HTR-8/SVneo (cell line): ENCODE results near the gene PLEKHM2.
"Not testable (repeated sequence)": the region's sequence is repeated elsewhere in the genome, so short reads cannot be mapped to it uniquely, and the experiment has no call there.

ENCODE experiments used
- DNase-seq: peaks from one replicate; pipeline ENCODE4 v3.0.0; 2011; ENCODE audit warnings: low spot score, mixed read lengths; ENCODE audit not compliant: insufficient read length
- FAIRE-seq: peaks from 2 replicates; lab custom pipeline; 2011; peaks lifted over from hg19 to GRCh38; lab: Jason Lieb, UNC

Gene PLEKHM2

GRCh38 chr1:15684042-15684461 is at the start of gene PLEKHM2:
TSS of gene PLEKHM2 (plus strand) at chr1:15684320. CDS start at chr1:15684559, 239 bp downstream.
- FAIRE-seq, result peak; percentile 20

GRCh38 chr1:15636436-15636835 is 47.7 kb upstream of the PLEKHM2 start:
- no peak for FAIRE-seq
- no peak for DNase-seq

More at GRCh38 chr1:15684042-15684461, at the start of gene PLEKHM2:
- DNase-seq, result peak; percentile 44

- no peak for DNase-seq
- FAIRE-seq, result no peak
Measured at GRCh38 chr1:15637826-15638225, 46.3 kb upstream of the PLEKHM2 start.

GRCh38 chr1:15639262-15639661 is 44.9 kb upstream of the PLEKHM2 start:
- FAIRE-seq, result no peak
- DNase-seq, result no peak

- no peak for FAIRE-seq
- no peak for DNase-seq
Measured at GRCh38 chr1:15639931-15640330, 44.2 kb upstream of the PLEKHM2 start.

GRCh38 chr1:15640667-15641066 is 43.5 kb upstream of the PLEKHM2 start:
- no peak for DNase-seq
- no peak for FAIRE-seq

GRCh38 chr1:15649937-15650336 is 34.2 kb upstream of the PLEKHM2 start:
- DNase-seq (no peak), FAIRE-seq (no peak)

- FAIRE-seq, result no peak
Measured at GRCh38 chr1:15650433-15650832, 33.7 kb upstream of the PLEKHM2 start.

DNA sequence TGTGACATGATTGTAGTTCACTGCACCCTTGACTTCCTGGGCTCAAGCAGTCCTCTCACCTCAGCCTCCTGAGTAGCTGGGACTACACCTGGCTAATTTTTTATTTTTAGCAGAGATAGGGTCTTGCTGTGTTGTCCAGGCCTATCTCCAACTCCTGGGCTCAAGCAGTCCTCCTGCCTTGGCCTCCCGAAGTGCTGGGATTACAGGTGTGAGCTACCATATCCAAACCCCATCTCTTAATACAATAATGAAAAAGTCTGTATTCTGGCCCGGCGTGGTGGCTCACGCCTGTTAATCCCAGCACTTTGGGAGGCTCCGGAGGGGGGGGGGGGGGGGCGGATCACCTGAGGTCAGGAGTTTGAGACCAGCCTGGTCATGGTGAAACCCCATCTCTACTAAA is 32.0 kb upstream of the PLEKHM2 start:
- DNase-seq, FAIRE-seq: not testable (repeated sequence)

More at GRCh38 chr1:15650433-15650832, 33.7 kb upstream of the PLEKHM2 start:
- DNase-seq, result no peak

DNA sequence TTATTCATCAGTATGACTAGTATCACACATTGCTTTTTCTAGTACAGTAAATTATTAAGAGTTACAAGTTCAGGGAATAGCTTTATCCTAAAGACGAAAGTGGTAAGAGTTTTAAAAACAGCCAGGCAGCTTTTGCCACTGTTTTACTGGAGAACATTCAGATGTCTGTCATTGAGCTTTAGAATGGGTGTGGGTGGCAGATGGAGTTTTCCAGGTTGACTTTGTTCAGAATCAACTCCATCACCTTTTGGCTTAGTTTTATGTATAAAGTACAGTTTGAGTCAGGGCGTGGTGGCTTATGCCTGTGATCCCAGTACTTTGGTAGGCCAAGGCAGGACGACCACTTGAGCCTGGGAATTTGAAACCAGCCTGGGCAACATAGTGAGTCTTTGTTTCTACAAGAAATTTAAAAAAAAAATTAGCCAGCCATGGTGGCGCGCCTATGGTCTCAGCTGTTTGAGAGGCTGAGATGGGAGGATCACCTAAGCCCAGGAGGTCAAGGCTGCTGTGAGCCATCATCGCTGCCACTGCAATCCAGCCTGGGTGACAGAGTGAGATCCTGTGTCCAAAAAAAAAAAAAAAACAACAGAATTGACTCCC is 29.9 kb upstream of the PLEKHM2 start:
- FAIRE-seq (no peak), DNase-seq (no peak)

DNA sequence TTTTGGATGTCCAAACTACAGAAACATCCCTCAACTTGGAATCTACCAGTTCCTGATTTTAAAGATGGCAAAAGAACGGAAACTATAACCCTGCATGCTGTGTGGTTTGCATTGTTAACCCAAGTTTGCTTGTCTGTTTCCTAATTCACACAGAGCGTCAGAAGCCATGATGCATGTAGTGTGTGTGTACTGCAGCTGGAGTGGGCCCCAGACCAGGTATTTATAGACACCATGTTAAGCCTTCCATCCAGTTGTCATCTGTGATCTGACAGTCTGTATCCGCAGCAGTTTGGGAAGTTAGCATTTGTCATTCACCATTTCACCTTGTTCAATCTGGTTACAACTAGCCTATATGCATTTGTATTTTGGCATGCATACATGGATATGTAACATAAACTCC is 27.7 kb upstream of the PLEKHM2 start:
- FAIRE-seq (no peak), DNase-seq (no peak)

GRCh38 chr1:15657021-15657420 is 27.1 kb upstream of the PLEKHM2 start:
- FAIRE-seq (no peak), DNase-seq (no peak)

GRCh38 chr1:15660151-15660550 is 24.0 kb upstream of the PLEKHM2 start:
- DNase-seq, result no peak
- no peak for FAIRE-seq

GRCh38 chr1:15662477-15662876 is 21.6 kb upstream of the PLEKHM2 start:
- FAIRE-seq (no peak), DNase-seq (no peak)

DNA sequence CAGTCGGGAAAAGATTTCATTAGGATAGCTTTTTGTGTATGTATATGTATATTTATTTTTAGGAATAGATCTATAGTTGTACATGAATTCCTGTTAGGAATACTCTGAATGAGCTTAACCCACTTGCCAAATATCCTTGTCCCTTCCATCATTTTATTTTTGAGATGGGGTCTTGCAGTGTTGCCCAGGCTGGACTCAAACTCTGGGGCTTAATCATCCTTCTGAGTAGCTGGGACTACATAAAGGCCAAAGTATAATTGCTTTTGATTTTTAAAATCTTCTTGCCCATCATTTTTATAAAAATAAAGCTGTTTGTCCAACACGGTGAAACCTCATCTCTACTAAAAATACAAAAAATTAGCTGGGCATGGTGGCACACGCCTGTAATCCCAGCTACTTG is 20.2 kb upstream of the PLEKHM2 start:
- no peak for DNase-seq
- FAIRE-seq, result no peak

DNA sequence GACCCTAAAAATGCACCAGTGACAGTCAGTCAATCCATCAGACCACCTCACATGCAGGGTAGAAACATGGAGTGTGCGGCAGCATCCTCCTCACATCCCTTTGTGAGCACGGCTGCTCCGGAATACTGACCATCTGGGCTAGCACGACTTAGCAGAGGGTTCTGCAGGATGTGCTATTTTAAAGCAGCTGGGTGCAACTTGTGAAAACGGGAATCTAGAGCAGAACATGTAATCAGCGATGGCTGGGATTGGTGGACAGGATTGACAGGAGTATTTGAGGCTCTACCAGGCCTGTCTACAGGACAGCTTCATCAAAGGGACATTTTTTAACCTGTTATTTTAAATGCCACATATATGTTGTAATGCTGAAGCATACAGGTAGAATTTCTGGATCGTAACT is 16.8 kb upstream of the PLEKHM2 start:
- no peak for FAIRE-seq
- DNase-seq, result no peak

- FAIRE-seq (no peak), DNase-seq (no peak)
Measured at GRCh38 chr1:15668089-15668754, 15.9 kb upstream of the PLEKHM2 start.

- no peak for DNase-seq
- no peak for FAIRE-seq
Measured at GRCh38 chr1:15669074-15669473, 15.0 kb upstream of the PLEKHM2 start.

- FAIRE-seq (no peak), DNase-seq (no peak)
Measured at GRCh38 chr1:15669864-15670263, 14.3 kb upstream of the PLEKHM2 start.

GRCh38 chr1:15671430-15671829 is 12.7 kb upstream of the PLEKHM2 start:
- FAIRE-seq, result no peak
- DNase-seq, result no peak

DNA sequence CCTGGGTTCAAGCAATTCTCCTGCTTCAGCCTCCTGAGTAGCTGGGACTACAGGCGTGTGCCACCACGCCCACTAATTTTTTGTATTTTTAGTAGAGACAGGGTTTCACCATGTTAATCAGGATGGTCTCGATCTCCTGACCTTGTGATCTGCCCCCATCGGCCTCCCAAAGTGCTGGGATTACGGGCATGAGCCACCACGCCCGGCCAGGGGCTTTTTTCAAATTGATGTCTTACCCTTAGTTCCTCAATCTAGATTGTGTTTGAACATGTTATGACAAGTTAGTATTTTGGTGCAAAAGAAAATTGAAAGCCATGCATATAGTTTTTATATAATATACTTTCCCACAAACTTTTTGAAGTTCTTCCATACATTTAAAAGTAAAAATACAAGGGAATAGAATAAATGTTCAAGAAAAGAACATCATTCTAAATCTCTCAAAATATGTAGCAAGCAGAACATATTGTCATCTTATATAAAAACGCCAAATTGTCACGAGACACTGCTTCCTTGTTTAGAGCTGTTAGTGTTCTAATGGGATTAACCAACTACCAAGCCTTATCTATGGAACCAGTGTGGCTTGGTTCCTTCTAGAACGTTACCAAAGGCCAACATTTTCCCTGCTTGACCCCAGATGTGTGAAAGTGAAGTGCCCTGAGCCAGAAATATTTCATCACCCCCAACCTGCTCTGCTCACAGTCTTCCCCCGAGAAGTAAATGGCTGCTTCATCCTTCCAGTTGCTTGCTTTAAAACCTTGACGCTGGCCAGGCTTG is 9.5 kb upstream of the PLEKHM2 start:
- DNase-seq, result no peak
- FAIRE-seq, result no peak
